Measurements from ENCODE around the gene MSLN.

Gene MSLN

DNA sequence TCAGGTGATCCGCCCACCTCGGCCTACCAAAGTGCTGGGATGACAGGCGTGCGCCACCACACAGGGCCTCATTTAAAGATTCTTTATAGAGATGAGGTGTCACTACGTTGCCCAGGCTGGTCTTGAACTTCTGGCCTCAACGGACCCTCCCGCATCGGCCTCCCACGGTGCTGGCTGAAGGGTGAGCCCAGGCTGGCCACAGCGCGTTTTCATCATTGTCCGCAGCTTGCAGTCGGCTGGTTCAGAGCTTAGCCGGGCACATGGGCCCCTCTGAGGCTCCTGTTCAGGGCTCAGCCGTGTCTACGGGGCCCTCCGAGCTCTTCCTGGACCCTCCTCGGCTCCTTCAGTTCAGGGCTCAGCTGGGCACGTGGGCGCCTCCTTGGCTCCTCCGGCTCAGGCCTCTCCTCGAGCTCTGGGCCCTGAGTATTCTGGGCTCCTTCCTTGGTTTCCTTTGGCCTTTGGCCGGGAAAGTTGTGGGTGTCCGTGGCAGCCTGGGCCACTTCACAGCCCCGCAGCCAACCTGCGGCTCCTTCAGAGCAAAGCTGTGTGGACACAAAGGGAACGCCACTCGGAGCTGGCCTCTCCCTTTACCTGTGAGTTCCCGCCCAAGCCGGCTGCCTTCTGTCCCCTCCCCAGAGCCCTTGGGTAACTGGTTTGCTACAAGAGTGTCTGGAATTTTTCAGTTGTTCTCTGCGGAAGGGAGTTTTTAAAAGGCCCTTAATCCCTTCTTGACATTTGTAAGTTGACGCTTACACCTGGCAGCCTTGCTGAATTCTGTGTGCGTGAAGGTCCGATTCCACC lies 1.2 kb upstream of the MSLN start:
- TF ChIP-seq MYC (IDR thresholded peaks at IDR 0.05; ENCODE audit: low read depth, low read length) (no peak), POLR2A (IDR thresholded peaks at IDR 0.05; ENCODE audit: extremely low read depth, insufficient read length) (no peak)
- TF ChIP-seq, protein P1, sequence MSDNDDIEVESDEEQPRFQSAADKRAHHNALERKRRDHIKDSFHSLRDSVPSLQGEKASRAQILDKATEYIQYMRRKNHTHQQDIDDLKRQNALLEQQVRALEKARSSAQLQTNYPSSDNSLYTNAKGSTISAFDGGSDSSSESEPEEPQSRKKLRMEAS (IDR thresholded peaks at IDR 0.05; ENCODE audit: low read depth, low read length): no peak
- TF ChIP-seq, protein P2, sequence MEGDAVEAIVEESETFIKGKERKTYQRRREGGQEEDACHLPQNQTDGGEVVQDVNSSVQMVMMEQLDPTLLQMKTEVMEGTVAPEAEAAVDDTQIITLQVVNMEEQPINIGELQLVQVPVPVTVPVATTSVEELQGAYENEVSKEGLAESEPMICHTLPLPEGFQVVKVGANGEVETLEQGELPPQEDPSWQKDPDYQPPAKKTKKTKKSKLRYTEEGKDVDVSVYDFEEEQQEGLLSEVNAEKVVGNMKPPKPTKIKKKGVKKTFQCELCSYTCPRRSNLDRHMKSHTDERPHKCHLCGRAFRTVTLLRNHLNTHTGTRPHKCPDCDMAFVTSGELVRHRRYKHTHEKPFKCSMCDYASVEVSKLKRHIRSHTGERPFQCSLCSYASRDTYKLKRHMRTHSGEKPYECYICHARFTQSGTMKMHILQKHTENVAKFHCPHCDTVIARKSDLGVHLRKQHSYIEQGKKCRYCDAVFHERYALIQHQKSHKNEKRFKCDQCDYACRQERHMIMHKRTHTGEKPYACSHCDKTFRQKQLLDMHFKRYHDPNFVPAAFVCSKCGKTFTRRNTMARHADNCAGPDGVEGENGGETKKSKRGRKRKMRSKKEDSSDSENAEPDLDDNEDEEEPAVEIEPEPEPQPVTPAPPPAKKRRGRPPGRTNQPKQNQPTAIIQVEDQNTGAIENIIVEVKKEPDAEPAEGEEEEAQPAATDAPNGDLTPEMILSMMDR (IDR thresholded peaks at IDR 0.05; ENCODE audit: low read depth, low read length): no peak
- DNase-seq (ENCODE audit: low read depth): no peak

DNA sequence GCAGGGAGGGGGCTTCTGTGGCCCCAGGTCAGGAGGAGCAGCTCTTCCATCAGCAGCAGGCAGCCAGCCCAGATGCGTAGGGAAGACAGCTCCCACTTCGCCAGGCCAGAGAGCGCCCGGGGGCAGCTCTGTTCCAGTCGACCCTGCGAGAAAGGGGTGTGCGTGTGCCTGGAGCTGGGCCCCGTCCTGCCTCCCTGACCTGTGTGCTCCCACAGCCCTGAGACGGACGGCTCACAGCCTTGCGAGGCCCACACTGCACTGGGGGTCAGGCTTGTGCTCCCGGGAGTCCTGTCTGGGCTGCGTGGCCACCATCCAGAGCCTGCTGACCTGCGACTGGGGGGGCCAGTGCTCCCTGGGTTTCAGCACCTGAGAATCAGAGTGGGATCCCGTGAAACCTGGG lies 469 bp upstream of the MSLN start:
- TF ChIP-seq, protein P1 (IDR thresholded peaks at IDR 0.05; ENCODE audit: low read depth, low read length): no peak
- no peak for TF ChIP-seq POLR2A (IDR thresholded peaks at IDR 0.05; ENCODE audit: extremely low read depth, insufficient read length)
- TF ChIP-seq, protein P2 (IDR thresholded peaks at IDR 0.05; ENCODE audit: low read depth, low read length): no peak
- no peak for TF ChIP-seq MYC (IDR thresholded peaks at IDR 0.05; ENCODE audit: low read depth, low read length)
- no peak overlapping the region for H3K4me3 ChIP-seq (ENCODE audit: low read depth, low read length)
- no peak for DNase-seq (ENCODE audit: low read depth)

More for the DNA sequence above, 1.2 kb upstream of the MSLN start:
- H3K4me3 ChIP-seq (ENCODE audit: low read depth, low read length): no peak overlapping the region

DNA sequence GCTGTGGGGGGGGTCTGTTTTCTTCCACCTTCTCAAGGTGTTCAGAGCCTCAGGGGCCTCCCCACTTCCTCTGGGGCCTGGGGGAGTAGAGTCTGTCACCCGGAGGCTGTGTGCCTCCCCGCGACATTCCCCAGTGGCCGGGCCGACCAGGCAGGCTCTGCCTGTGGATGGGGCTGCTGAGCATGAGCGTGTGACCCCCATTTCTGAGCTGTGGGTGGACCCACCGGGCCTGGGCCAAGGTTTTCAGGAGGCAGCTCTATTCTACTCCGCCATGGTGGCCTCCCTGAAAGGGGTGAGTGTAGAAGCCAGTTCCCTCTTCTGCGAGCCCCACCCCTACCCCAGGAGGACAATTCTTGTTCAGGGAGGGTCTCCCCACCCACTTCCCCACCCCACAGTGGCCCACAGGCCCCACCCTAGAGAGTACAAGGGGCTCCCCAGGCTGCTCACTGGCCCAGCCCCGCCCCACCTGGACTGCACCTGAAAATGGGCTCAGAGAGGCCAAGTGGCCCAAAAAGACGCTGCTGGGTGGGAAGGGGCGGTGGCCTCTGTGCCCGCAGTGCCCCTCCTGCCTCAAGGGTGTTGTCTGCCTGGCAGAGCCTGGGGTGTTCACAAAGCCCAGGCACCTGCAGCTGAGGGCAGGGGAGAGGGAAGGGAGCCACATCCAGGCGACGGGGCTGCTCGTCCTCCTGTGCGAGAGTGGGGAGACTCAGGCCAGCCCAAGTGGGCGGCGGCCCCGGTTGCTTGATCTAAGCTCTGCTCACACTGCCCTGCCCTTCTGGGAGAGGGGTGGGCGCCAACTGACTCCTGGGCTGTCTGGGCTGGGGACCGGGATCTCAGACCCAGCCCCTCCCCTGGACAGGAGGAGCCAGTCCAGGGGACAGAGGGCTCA lies 1.3 kb downstream of the MSLN start:
- H3K4me3 ChIP-seq (ENCODE audit: low read depth, low read length): no peak overlapping the region
- TF ChIP-seq, protein P1 (IDR thresholded peaks at IDR 0.05; ENCODE audit: low read depth, low read length): no peak
- no peak for TF ChIP-seq POLR2A (IDR thresholded peaks at IDR 0.05; ENCODE audit: extremely low read depth, insufficient read length)
- TF ChIP-seq MYC (IDR thresholded peaks at IDR 0.05; ENCODE audit: low read depth, low read length): no peak
- TF ChIP-seq, protein P2 (IDR thresholded peaks at IDR 0.05; ENCODE audit: low read depth, low read length): no peak
- no peak for DNase-seq (ENCODE audit: low read depth)

DNA sequence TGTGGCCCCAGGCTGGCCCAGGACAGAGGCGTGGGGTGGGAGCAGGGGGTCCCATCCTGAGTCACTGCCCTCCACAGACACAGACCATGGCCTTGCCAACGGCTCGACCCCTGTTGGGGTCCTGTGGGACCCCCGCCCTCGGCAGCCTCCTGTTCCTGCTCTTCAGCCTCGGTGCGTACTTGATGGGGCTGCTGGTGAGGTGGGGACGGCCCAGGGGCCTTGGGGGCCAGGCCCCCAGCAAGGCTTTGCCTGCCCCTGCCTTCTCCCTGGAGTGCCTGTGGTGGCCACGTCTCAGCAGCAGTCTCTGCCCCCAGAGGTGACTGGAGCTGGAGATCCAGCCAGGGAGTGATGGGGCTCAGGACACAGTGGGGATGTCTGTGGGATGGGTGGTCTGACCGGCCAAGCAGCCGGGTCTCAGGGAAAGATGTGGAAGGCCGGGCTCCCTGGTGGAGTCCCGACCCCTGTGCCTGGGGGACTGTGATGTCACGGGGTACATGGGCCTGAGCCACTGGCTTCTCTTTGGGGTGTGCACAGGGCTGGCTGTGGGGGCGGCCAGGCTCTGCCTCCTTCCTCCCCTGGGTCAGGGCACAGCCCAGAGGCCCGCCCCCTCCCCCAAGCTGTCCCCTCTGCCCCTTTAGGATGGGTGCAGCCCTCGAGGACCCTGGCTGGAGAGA lies 2.2 kb downstream of the MSLN start:
- no peak for DNase-seq (ENCODE audit: low read depth)
- H3K4me3 ChIP-seq (ENCODE audit: low read depth, low read length): no peak overlapping the region

More for the DNA sequence above, 2.2 kb downstream of the MSLN start:
- TF ChIP-seq, protein P2 (IDR thresholded peaks at IDR 0.05; ENCODE audit: low read depth, low read length): no peak
- TF ChIP-seq, protein P1 (IDR thresholded peaks at IDR 0.05; ENCODE audit: low read depth, low read length): no peak
- TF ChIP-seq POLR2A (IDR thresholded peaks at IDR 0.05; ENCODE audit: extremely low read depth, insufficient read length) (no peak), MYC (IDR thresholded peaks at IDR 0.05; ENCODE audit: low read depth, low read length) (no peak)

Data from NB4 (cell line).